ENCODE measurements around the gene KISS1R.

DNA sequence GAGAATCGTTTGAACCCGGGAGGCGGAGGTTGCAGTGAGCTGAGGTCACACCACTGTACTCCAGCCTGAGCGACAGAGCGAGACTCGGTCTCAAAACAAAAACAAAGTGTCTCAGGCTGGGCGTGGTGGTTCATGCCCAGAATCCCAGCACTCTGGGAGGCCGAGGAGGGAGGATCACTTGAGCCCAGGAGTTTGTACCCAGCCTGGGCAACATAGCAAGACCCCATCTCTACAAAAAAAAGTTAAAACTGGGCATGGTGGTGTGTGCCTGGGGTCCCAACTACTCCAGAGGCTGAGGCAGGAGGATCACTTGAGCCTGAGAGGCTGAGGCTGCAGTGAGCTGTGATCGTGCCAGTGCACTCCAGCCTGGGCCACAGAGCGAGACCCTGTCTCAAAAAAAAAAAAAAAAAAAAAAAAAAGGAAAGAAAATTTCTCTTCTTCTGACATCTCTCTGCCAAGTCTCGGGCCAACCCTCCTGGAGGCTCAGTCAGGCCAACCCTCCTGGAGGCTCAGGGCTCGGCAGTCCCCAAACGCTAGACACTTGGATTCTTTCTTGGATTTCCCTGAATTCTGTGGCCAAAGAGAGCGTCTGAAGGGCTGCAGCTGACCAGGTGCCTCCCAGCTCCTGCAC lies 35.0 kb downstream of the KISS1R start:
- TF ChIP-seq, protein P1, sequence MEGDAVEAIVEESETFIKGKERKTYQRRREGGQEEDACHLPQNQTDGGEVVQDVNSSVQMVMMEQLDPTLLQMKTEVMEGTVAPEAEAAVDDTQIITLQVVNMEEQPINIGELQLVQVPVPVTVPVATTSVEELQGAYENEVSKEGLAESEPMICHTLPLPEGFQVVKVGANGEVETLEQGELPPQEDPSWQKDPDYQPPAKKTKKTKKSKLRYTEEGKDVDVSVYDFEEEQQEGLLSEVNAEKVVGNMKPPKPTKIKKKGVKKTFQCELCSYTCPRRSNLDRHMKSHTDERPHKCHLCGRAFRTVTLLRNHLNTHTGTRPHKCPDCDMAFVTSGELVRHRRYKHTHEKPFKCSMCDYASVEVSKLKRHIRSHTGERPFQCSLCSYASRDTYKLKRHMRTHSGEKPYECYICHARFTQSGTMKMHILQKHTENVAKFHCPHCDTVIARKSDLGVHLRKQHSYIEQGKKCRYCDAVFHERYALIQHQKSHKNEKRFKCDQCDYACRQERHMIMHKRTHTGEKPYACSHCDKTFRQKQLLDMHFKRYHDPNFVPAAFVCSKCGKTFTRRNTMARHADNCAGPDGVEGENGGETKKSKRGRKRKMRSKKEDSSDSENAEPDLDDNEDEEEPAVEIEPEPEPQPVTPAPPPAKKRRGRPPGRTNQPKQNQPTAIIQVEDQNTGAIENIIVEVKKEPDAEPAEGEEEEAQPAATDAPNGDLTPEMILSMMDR (IDR thresholded peaks at IDR 0.05), result no peak
- no peak for TF ChIP-seq POLR2A (IDR thresholded peaks at IDR 0.05)
- no peak for TF ChIP-seq EP300 (IDR thresholded peaks at IDR 0.05)
